Measurements from ENCODE around the gene MS4A1. TPM values are rescaled to one million over a fixed set of nuclear protein-coding genes. Genes with fewer than 3 reads are reported as not detected.
"Not testable (repeated sequence)": the region's sequence is repeated elsewhere in the genome, so short reads cannot be mapped to it uniquely, and the experiment has no call there.

MS4A1 gene
- total RNA-seq: under 1 TPM in 1 of 2 experiments, not detected in 1; 0.06 TPM

DNA sequence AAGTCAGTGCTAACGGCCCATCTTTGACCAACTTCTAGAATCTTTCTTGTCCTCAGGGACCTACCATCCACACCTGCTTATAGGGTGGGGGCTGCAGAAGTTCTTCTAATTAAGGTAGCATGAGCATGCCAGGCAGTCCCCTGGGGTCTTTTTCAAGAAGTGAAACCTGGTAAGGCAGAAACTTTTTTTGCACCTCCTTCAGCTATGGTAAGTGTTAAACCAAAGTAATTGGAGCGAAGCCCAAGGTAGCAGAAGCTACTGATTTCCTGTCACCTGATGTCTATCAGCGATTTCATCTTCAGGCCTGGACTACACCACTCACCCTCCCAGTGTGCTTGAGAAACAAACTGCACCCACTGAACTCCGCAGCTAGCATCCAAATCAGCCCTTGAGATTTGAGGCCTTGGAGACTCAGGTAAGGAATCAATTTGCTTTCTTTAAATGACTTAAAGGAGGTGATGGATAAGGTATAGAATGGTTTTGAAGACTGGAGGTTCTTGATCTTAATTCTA, at the start of gene MS4A1:
MS4A1 (plus strand) TSS at position 317 of the 512 bp plus-strand sequence. CDS start 6,528 bp downstream, outside the sequence.
- ChIA-PET POLR2A (no interaction called here), CTCF (no interaction called here)

DNA sequence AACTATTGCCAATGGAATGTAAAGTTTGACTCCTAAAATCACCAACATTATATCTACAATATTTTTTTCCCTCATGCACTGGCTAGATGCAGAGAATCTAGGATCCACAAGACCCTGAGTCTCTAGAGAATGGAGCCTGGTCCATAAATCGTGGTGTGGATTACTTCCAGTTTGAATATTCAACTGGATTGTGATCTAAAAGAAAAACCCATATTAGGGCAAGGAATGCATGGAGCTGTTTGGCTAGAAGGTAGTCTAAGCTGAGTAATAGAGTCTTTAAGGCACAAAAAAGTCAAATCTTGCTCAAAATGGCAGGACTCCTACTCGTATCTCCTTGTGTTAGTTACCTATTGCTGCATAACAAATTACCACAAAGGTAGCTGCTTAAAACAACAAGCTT, 35.6 kb upstream of the MS4A1 start:
- CTCF ChIA-PET: no interaction called here

DNA sequence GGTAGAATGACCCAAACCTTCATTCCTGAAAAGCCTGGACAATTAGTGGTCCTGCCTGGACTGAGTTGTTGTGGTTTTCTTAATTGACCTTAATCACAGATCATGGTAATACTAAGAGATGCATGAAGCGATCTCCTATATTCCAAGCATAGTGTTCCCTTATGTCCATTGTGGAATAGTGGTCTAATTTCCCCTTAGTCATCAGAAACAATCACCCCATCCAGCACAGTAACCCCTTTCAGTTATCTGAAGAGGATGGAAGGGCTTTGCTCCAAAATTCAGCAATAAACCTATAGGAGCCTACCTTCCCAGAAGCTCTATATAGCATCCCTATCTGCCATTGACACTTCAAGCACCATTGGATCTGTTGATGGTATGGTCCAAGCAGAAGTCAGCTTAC, 33.0 kb upstream of the MS4A1 start:
- ChIA-PET CTCF (no interaction called here), POLR2A (no interaction called here)

More for the DNA sequence above, 35.6 kb upstream of the MS4A1 start:
- POLR2A ChIA-PET: no interaction called here

DNA sequence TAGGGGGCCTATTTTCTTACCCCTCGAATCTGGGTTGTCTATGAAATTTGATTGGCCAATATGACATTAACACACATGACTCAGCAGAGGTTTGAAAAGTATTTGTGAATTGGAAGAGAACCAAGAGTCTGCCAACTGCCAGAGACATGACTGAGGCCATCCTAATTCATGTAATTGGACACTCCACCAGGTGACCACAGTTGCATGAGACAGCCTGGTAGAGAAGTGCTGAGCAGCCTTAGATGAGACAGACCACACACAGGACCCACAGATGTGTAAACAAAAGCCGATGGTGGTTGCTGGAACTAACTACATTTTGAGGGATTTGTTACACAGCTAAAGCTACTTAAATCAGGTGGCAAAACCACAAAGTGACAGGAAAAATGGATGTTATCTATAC, 27.1 kb upstream of the MS4A1 start:
- ChIA-PET POLR2A (no interaction called here), CTCF (no interaction called here)

GRCh38 chr11:60429272-60429671, 26.4 kb upstream of the MS4A1 start, which contains the start of gene MS4A5:
Gene MS4A5, plus strand, starts transcription at chr11:60429572. Its CDS starts 103 bp downstream, at chr11:60429675.
- ChIA-PET CTCF (no interaction called here), POLR2A (no interaction called here)

DNA sequence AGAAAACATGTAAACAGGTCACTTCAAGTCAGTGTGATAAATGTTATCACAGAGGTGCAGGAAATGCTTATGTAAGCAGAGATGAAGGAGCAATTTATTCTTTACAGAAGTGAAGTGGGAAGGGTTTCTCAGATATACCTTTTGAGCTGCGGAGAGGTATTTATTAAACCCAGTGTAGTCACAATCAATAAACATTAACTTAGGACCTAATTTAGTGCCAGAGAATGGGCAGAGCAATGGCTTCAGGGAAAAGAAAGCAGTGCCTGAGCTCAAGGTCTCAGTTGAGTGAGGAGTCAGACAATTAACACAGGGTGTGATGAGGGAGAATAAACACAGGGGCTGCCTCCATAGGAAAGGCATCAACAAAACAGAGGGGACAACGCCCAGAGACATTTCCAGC, 24.4 kb upstream of the MS4A1 start:
- ChIA-PET CTCF (no interaction called here), POLR2A (no interaction called here)

GRCh38 chr11:60433401-60433800, 22.2 kb upstream of the MS4A1 start:
- POLR2A ChIA-PET: no interaction called here
- CTCF ChIA-PET: no interaction called here

DNA sequence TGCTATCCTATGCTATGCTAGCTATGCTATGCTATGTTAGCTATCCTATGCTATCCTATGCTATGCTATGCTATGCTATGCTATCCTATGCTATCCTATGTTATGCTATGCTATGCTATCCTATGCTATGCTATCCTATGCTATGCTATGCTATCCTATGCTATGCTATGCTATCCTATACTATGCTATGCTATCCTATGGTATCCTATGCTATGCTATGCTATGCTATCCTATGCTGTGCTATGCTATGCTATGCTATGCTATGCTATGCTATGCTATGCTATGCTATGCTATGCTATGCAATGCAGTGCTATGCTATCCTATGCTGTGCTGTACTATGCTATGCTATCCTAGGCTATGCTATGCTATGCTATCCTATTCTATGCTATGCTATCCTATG, 8.6 kb upstream of the MS4A1 start:
- ChIA-PET POLR2A (no interaction called here), CTCF (no interaction called here)

GRCh38 chr11:60447846-60448245, 7.8 kb upstream of the MS4A1 start:
- ChIA-PET POLR2A (no interaction called here), CTCF (no interaction called here)

- POLR2A ChIA-PET, CTCF ChIA-PET: not testable (repeated sequence)
Measured at GRCh38 chr11:60451185-60451584, 4.5 kb upstream of the MS4A1 start.

- ChIA-PET POLR2A (no interaction called here), CTCF (no interaction called here)
Measured at GRCh38 chr11:60454212-60454611, 1.4 kb upstream of the MS4A1 start.

- ChIA-PET CTCF (no interaction called here), POLR2A (no interaction called here)
Measured at GRCh38 chr11:60457576-60457975, 1.9 kb downstream of the MS4A1 start.

- POLR2A ChIA-PET: no interaction called here
- CTCF ChIA-PET: no interaction called here
Measured at GRCh38 chr11:60459345-60459744, 3.7 kb downstream of the MS4A1 start.

- ChIA-PET CTCF (no interaction called here), POLR2A (no interaction called here)
Measured at GRCh38 chr11:60468829-60469228, 13.2 kb downstream of the MS4A1 start.

DNA sequence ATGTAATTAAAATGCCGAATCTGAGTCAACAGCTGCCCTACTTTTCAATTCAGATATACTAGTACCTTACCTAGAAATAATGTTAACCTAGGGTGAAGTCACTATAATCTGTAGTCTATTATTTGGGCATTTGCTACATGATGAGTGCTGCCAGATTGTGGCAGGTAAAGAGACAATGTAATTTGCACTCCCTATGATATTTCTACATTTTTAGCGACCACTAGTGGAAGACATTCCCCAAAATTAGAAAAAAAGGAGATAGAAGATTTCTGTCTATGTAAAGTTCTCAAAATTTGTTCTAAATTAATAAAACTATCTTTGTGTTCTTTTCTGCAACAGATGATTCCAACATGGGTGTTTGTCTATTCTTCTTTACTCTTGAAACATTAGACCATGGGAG, 14.1 kb downstream of the MS4A1 start:
- ChIA-PET POLR2A (no interaction called here), CTCF (no interaction called here)

- ChIA-PET CTCF (interaction anchor here (0.6 kb wide), 1 partner anchor 61 kb away, joined by 3 read pairs; no protein-coding TSS in a partner anchor), POLR2A (no interaction called here)
Measured at GRCh38 chr11:60477035-60477445, 21.4 kb downstream of the MS4A1 start.

DNA sequence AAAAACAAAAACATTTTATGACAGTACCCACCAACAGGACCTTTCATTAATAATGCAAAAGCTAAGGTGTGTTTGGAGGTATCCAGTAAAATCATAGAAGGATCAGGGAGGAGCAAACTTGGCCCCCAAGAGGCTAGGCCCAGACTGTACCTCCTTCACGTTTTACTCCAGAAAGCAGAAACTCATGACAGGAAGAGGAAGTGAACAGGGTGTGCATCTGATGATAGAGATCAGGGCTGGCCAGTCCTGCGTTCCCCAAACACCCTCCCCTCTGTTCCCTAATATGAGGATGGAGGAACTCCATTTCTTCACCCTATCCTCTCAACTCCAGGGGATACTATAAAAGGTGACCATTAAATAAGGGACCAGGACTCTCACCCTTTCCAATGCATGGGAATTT, 26.7 kb downstream of the MS4A1 start:
- POLR2A ChIA-PET: no interaction called here
- CTCF ChIA-PET: no interaction called here

- ChIA-PET CTCF (interaction anchor here (0.9 kb wide), 1 partner anchor 10 kb away, joined by 3 read pairs; no protein-coding TSS in a partner anchor), POLR2A (no interaction called here)
Measured at GRCh38 chr11:60485987-60486386, 30.3 kb downstream of the MS4A1 start.

GRCh38 chr11:60492488-60493009, 36.9 kb downstream of the MS4A1 start, which contains the start of gene MS4A12:
Gene MS4A12, plus strand, starts transcription at chr11:60492778. Its CDS starts 4,541 bp downstream, at chr11:60497319.
- CTCF ChIA-PET: no interaction called here
- POLR2A ChIA-PET: interaction anchor here (0.6 kb wide), 1 partner anchor 372 kb away, joined by 4 read pairs; no protein-coding TSS in a partner anchor

DNA sequence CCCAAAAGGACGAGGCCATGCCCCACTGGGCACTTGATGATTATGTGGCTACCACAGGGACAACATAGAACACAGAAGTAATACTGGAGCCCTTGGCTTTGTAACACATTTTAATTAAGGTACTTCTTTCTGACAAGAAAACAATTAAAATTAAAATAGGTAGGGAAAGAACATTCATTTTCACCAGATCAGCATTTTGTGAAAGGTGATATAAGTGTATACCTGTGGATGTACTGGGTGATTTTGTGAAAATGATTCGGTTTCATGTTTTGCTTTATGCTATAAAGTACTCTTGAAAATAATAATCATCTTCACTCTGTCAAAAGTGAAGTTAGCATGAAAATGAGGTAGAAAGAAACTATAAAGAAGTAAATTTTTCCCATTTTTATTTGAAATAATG, 37.8 kb downstream of the MS4A1 start:
- POLR2A ChIA-PET: no interaction called here
- CTCF ChIA-PET: no interaction called here

- POLR2A ChIA-PET: interaction anchor here (0.6 kb wide), 1 partner anchor 475 kb away, joined by 3 read pairs; no protein-coding TSS in a partner anchor
- CTCF ChIA-PET: no interaction called here
Measured at GRCh38 chr11:60498399-60498798, 42.8 kb downstream of the MS4A1 start.

GRCh38 chr11:60498853-60499252, 43.2 kb downstream of the MS4A1 start:
- CTCF ChIA-PET: no interaction called here

More at GRCh38 chr11:60498853-60499252, 43.2 kb downstream of the MS4A1 start:
- POLR2A ChIA-PET: interaction anchor here (0.6 kb wide), 1 partner anchor 475 kb away, joined by 3 read pairs; no protein-coding TSS in a partner anchor
